ENCODE results near the gene NT5DC1.

GRCh38 chr6:116215414-116215813 is 114.8 kb downstream of the NT5DC1 start:
- no peak for TF ChIP-seq POLR2A (IDR thresholded peaks at IDR 0.05)
- TF ChIP-seq, protein P1, sequence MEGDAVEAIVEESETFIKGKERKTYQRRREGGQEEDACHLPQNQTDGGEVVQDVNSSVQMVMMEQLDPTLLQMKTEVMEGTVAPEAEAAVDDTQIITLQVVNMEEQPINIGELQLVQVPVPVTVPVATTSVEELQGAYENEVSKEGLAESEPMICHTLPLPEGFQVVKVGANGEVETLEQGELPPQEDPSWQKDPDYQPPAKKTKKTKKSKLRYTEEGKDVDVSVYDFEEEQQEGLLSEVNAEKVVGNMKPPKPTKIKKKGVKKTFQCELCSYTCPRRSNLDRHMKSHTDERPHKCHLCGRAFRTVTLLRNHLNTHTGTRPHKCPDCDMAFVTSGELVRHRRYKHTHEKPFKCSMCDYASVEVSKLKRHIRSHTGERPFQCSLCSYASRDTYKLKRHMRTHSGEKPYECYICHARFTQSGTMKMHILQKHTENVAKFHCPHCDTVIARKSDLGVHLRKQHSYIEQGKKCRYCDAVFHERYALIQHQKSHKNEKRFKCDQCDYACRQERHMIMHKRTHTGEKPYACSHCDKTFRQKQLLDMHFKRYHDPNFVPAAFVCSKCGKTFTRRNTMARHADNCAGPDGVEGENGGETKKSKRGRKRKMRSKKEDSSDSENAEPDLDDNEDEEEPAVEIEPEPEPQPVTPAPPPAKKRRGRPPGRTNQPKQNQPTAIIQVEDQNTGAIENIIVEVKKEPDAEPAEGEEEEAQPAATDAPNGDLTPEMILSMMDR (IDR thresholded peaks at IDR 0.05) = no peak

Measured in tibial nerve (tissue), 3 donors.